OCI-LY1 (cell line): ENCODE data around the gene C11orf58.

ENCODE experiments used
- H2AFZ ChIP-seq: fragments of 200-600 bp; sonication (generic), shearing (Covaris generic); 2 replicates; pipeline ENCODE4 v1.6.0; 2014; ENCODE audit warnings: antibody characterized with exemption, mild to moderate bottlenecking, low read length
- H3F3A ChIP-seq: fragments of 200-600 bp; sonication (generic), shearing (Covaris generic); 2 replicates; pipeline ENCODE4 v1.6.0; 2014; ENCODE audit warnings: mild to moderate bottlenecking, antibody characterized with exemption, low read length, moderate library complexity; ENCODE audit not compliant: insufficient read depth
- H3K27ac ChIP-seq: fragments of 200-600 bp; sonication (generic); 2 replicates; pipeline ENCODE4 v1.5.1; 2014; ENCODE audit warnings: low read length, mixed run types, mild to moderate bottlenecking, low read depth; ENCODE audit not compliant: poor library complexity, severe bottlenecking
- H3K27me3 ChIP-seq: fragments of 200-600 bp; sonication (generic); 2 replicates; pipeline ENCODE4 v1.6.0; 2014; ENCODE audit warnings: antibody characterized with exemption, mild to moderate bottlenecking, low read length, moderate library complexity; ENCODE audit not compliant: insufficient read depth
- H3K36me3 ChIP-seq: fragments of 200-600 bp; sonication (generic); 2 replicates; pipeline ENCODE4 v1.6.1; 2014; ENCODE audit warnings: mild to moderate bottlenecking, antibody characterized with exemption, low read length, moderate library complexity, mixed read lengths; ENCODE audit not compliant: insufficient read depth
- H3K4me1 ChIP-seq: fragments of 200-600 bp; sonication (generic); 2 replicates; pipeline ENCODE4 v1.5.1; 2014; ENCODE audit warnings: mild to moderate bottlenecking, low read length, moderate library complexity; ENCODE audit not compliant: insufficient read depth, severe bottlenecking
- H3K4me2 ChIP-seq: fragments of 200-600 bp; sonication (generic), shearing (Covaris generic); 2 replicates; pipeline ENCODE4 v1.6.1; 2014; ENCODE audit warnings: low read length
- H3K4me3 ChIP-seq: fragments of 200-600 bp; sonication (generic); 2 replicates; pipeline ENCODE4 v1.5.1; 2014; ENCODE audit warnings: low read length, low read depth, mild to moderate bottlenecking, mixed read lengths; ENCODE audit not compliant: poor library complexity, severe bottlenecking
- H3K79me2 ChIP-seq: fragments of 200-600 bp; shearing (Covaris generic); 2 replicates; pipeline ENCODE4 v1.6.1; 2016; ENCODE audit warnings: mixed run types, low read length, mixed read lengths; ENCODE audit not compliant: insufficient read depth
- H3K9ac ChIP-seq: fragments of 200-600 bp; sonication (generic), shearing (Covaris generic); 2 replicates; pipeline ENCODE4 v1.6.1; 2014; ENCODE audit warnings: mild to moderate bottlenecking, low read length, mixed read lengths
- H3K9me2 ChIP-seq: fragments of 200-600 bp; sonication (generic), shearing (Covaris generic); 2 replicates; pipeline ENCODE4 v1.6.1; 2014; ENCODE audit warnings: low read depth, mild to moderate bottlenecking, low read length, mixed read lengths
- H3K9me3 ChIP-seq: fragments of 200-600 bp; shearing (Covaris generic); 2 replicates; pipeline ENCODE4 v1.6.1; 2014; ENCODE audit warnings: low read length, mixed read lengths
- H4K20me1 ChIP-seq: fragments of 200-600 bp; sonication (generic), shearing (Covaris generic); 2 replicates; pipeline ENCODE4 v1.6.0; 2016; ENCODE audit warnings: mild to moderate bottlenecking, low read length; ENCODE audit not compliant: insufficient read depth
- EZH2 ChIP-seq: fragments of 200-600 bp; sonication (generic), shearing (Covaris generic); IDR thresholded peaks from 2 replicates; pipeline ENCODE4 v1.8.0; 2017; ENCODE audit warnings: borderline replicate concordance, mixed run types, mild to moderate bottlenecking, antibody characterized with exemption, low read length, moderate library complexity, mixed read lengths
- TF ChIP-seq, protein P1 (sequence below): fragments of 200-600 bp; sonication (generic), shearing (Covaris generic); IDR thresholded peaks from 2 replicates; pipeline ENCODE4 v1.5.1; 2017; ENCODE audit warnings: mild to moderate bottlenecking, antibody characterized with exemption, low read length, moderate library complexity, mixed read lengths

C11orf58 gene

DNA sequence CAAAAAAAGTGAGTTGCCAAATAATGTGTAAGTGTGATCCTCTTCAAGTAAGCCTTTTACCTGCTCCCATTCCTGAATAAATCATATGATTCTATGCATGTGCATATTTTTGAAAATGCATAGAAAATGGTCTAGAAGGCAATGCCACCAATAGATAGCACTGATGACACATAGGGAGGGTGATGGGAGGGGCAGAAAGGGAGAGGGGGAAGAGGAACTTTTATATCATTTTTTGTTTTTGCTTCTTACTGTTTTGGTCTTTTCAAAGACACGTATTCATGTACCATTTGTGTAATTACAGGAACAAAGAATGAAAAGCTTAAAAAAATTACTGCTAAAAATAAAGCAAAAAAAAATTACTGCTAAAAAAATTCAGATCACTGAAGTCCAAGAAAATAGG, 60.8 kb downstream of the C11orf58 start:
- Histone ChIP-seq H3K4me1 (no peaks in the 10 kb centered on the region), H3K4me2 (no peak overlapping the region), H3K27ac (no peak overlapping the region), H3K79me2 (no peaks in the 10 kb centered on the region), H3K9me3 (no peaks in the 10 kb centered on the region), H3K4me3 (no peak overlapping the region), H3K9ac (no peak overlapping the region), H4K20me1 (no peaks in the 10 kb centered on the region), H3F3A (no peaks in the 10 kb centered on the region), H2AFZ (no peak overlapping the region), H3K27me3 (no peaks in the 10 kb centered on the region; the same call in 1 of the 2 replicates), H3K36me3 (no peaks in the 10 kb centered on the region), H3K9me2 (no peaks in the 10 kb centered on the region)
- TF ChIP-seq, protein P1, sequence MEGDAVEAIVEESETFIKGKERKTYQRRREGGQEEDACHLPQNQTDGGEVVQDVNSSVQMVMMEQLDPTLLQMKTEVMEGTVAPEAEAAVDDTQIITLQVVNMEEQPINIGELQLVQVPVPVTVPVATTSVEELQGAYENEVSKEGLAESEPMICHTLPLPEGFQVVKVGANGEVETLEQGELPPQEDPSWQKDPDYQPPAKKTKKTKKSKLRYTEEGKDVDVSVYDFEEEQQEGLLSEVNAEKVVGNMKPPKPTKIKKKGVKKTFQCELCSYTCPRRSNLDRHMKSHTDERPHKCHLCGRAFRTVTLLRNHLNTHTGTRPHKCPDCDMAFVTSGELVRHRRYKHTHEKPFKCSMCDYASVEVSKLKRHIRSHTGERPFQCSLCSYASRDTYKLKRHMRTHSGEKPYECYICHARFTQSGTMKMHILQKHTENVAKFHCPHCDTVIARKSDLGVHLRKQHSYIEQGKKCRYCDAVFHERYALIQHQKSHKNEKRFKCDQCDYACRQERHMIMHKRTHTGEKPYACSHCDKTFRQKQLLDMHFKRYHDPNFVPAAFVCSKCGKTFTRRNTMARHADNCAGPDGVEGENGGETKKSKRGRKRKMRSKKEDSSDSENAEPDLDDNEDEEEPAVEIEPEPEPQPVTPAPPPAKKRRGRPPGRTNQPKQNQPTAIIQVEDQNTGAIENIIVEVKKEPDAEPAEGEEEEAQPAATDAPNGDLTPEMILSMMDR: no peak

DNA sequence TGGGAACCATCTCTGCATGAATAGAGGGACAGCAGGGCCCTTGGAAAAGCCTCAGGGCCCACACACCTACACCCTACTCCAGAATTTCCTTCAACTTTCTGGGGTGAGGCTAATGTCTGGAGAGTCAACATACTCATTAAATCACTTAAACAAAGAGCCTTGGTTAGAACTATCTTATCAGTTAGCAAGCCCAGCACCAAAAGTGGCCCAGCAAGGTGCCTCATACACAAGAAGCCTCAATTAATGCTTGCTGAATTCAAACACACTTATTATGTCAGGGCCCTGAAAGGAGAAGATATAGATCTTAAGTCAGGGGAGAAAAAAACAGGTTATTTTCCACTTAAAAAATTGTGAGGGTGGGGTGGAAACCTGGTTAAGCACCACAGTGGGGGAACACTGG, 61.4 kb downstream of the C11orf58 start:
- Histone ChIP-seq H3F3A (no peaks in the 10 kb centered on the region), H3K79me2 (no peaks in the 10 kb centered on the region), H4K20me1 (no peaks in the 10 kb centered on the region), H3K9me3 (no peaks in the 10 kb centered on the region), H3K4me3 (no peak overlapping the region), H3K9me2 (no peaks in the 10 kb centered on the region), H3K4me1 (no peaks in the 10 kb centered on the region), H3K27ac (no peak overlapping the region), H3K27me3 (no peaks in the 10 kb centered on the region; the same call in 1 of the 2 replicates), H3K9ac (no peak overlapping the region), H3K4me2 (no peak overlapping the region), H2AFZ (no peak overlapping the region), H3K36me3 (no peaks in the 10 kb centered on the region)
- TF ChIP-seq, protein P1: no peak
- no peak for TF ChIP-seq EZH2

DNA sequence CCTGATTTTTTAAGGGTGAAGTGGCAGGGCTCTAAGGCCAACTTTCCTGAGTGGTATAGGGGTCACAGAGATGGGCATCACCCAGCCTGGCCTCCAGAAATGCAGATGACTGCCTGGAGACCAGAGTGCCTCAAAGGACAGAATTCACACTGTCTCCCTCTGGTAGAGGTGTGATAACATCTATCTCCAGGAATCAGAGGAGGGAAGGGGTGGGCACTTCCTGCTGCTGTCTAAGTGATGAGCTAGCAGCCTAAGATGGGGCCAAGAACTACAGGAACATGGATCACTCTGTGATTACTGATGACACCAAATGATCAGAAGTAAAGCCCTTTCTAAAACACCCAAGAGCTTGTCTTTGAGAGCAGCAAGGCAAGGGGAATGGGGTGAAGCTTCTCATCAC, 61.9 kb downstream of the C11orf58 start:
- H3K9ac ChIP-seq: no peak overlapping the region
- H3K36me3 ChIP-seq: no peaks in the 10 kb centered on the region
- no peaks in the 10 kb centered on the region for H3K9me2 ChIP-seq
- no peaks in the 10 kb centered on the region for H3K9me3 ChIP-seq
- H3K27ac ChIP-seq: no peak overlapping the region
- H3K4me3 ChIP-seq: no peak overlapping the region
- no peak overlapping the region for H2AFZ ChIP-seq
- no peaks in the 10 kb centered on the region for H3F3A ChIP-seq
- H3K4me2 ChIP-seq: no peak overlapping the region
- no peaks in the 10 kb centered on the region; the same call in 1 of the 2 replicates for H3K27me3 ChIP-seq
- TF ChIP-seq, protein P1: no peak
- TF ChIP-seq EZH2: no peak
- H3K4me1 ChIP-seq: no peaks in the 10 kb centered on the region
- H4K20me1 ChIP-seq: no peaks in the 10 kb centered on the region
- no peaks in the 10 kb centered on the region for H3K79me2 ChIP-seq
